Measurements from ENCODE around the gene CEP250. TPM values are rescaled to one million over a fixed set of nuclear protein-coding genes. Genes with fewer than 3 reads are reported as not detected.
"Not testable (repeated sequence)": the region's sequence is repeated elsewhere in the genome, so short reads cannot be mapped to it uniquely, and the experiment has no call there.

The CEP250 gene
- total and polyA plus RNA-seq, 12 donors = 4.8 to 18.8 (median 13.8) TPM

GRCh38 chr20:35448788-35449373, 6.5 kb upstream of the CEP250 start:
- Histone ChIP-seq H3K9me3 (no peaks in the 10 kb centered on the region), H3K27me3 (no peaks in the 10 kb centered on the region), H3K4me1 (peaks cover 0 to 7% (median under 1%) of the 10 kb centered on the region in 9 donors), H3K36me3 (no peaks in the 10 kb centered on the region), H3K4me3 (no peak overlapping the region), H3K27ac (no peak overlapping the region)
- ATAC-seq (no peak), DNase-seq (no peak)
- 93 to 95% methylated on average over 5 of the region's 5 CpGs for WGBS, 2 donors
- TF ChIP-seq, protein P1, sequence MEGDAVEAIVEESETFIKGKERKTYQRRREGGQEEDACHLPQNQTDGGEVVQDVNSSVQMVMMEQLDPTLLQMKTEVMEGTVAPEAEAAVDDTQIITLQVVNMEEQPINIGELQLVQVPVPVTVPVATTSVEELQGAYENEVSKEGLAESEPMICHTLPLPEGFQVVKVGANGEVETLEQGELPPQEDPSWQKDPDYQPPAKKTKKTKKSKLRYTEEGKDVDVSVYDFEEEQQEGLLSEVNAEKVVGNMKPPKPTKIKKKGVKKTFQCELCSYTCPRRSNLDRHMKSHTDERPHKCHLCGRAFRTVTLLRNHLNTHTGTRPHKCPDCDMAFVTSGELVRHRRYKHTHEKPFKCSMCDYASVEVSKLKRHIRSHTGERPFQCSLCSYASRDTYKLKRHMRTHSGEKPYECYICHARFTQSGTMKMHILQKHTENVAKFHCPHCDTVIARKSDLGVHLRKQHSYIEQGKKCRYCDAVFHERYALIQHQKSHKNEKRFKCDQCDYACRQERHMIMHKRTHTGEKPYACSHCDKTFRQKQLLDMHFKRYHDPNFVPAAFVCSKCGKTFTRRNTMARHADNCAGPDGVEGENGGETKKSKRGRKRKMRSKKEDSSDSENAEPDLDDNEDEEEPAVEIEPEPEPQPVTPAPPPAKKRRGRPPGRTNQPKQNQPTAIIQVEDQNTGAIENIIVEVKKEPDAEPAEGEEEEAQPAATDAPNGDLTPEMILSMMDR (IDR thresholded peaks at IDR 0.05) = no peak
- intact Hi-C loops (cut with DNase I) = loop anchor here in 3 of 10 donors (5.0 to 10.0 kb wide), 2 partner anchors 147 to 614 kb away; no protein-coding TSS in a partner anchor

DNA sequence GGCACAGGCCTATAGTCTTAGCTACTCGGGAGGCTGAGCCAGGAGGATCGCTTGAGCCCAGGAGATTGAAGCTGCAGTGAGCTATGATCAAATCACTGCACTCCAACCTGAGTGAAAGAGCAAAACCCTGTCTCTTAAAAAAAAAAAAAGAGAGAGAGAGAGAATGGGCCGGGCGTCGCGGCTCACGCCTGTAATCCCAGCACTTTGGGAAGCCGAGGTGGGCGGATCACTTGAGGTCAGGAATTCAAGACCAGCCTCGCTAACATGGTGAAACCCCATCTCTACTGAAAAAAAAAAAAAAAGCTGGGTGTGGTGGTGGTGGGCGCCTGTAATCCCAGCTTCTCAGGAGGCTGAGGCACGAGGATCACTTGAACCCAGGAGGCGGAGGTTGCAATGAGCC, 5.5 kb upstream of the CEP250 start:
- H3K27ac ChIP-seq, H3K4me3 ChIP-seq, ATAC-seq, H3K36me3 ChIP-seq, H3K9me3 ChIP-seq, H3K27me3 ChIP-seq, DNase-seq: not testable (repeated sequence)
- intact Hi-C loops (cut with DNase I) = loop anchor here in 3 of 10 donors (5.0 to 10.0 kb wide), 2 partner anchors 148 to 615 kb away; no protein-coding TSS in a partner anchor
- 86 to 92% methylated on average over 13 of the region's 13 CpGs for WGBS, 2 donors
- peaks cover 0 to 12% (median 5%) of the 10 kb centered on the region in 9 donors for H3K4me1 ChIP-seq

GRCh38 chr20:35451295-35451694, 4.1 kb upstream of the CEP250 start:
- Histone ChIP-seq H3K4me1 (peaks cover 0 to 19% (median 12%) of the 10 kb centered on the region in 9 donors), H3K4me3 (no peak overlapping the region), H3K36me3 (no peaks in the 10 kb centered on the region), H3K27ac (no peak overlapping the region), H3K9me3 (no peaks in the 10 kb centered on the region), H3K27me3 (no peaks in the 10 kb centered on the region)
- 88 to 89% methylated on average over 6 of the region's 6 CpGs for WGBS, 2 donors
- no peak for DNase-seq
- TF ChIP-seq, protein P1 (IDR thresholded peaks at IDR 0.05) = no peak
- intact Hi-C loops (cut with DNase I) = no loop called here
- no peak for ATAC-seq

DNA sequence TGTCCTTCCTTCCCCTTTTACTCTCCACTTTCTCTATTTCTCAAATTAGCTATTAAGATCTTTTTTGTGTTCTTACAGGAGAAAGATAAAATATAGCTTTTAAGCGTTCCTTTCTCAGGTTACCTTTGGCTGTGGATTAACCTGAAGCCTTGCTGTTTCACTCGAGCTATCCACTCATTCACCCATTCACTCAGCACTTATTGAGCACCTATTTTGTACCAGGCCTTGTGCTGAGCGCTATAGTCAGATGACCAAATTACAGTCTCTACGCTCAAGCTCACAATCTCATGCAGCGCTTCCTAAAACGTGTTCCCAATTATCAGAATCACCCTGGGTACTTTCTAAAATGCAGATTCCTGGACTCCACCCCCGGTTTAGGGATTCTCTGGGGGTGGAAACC, 1.8 kb upstream of the CEP250 start:
- Histone ChIP-seq H3K9me3 (no peaks in the 10 kb centered on the region), H3K36me3 (no peaks in the 10 kb centered on the region), H3K4me3 (peak overlapping the region in 2 of 10 donors; percentile 80 to 99), H3K4me1 (peaks cover 0 to 19% (median 12%) of the 10 kb centered on the region in 9 donors), H3K27me3 (no peaks in the 10 kb centered on the region), H3K27ac (no peak overlapping the region)
- WGBS, 2 donors = 92 to 94% methylated on average over 7 of the region's 7 CpGs
- intact Hi-C loops (cut with DNase I) = loop anchor here in 1 of 10 donors (2.0 kb wide), 1 partner anchor 45 kb away; no protein-coding TSS in a partner anchor
- TF ChIP-seq, protein P1 (IDR thresholded peaks at IDR 0.05) = no peak
- ATAC-seq = no peak
- no peak for DNase-seq

DNA sequence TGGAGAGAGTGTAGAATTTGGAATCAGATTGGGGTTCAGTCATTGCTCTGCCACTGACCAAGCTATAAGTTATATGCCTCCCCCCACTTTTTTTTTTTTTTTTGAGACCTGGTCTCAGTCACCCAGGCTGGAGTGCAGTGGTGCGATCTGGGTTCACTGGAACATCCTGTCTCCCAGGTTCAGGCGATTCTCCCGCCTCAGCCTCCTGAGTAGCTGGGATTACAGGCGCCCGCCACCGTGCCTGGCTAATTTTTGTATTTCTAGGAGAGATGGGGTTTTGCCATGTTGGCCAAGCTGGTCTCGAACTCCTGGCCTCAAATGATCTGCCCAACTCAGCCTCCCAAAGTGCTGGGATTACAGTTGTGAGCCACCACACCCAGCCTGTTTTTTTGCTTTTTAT, 1.3 kb downstream of the CEP250 start:
- DNase-seq; H3K4me3 ChIP-seq; H3K27me3 ChIP-seq; H3K27ac ChIP-seq; ATAC-seq; H3K9me3 ChIP-seq; intact Hi-C loops (cut with DNase I): not testable (repeated sequence)
- Histone ChIP-seq H3K4me1 (peaks cover 0 to 19% (median 12%) of the 10 kb centered on the region in 9 donors), H3K36me3 (peaks cover 0 to 21% (median 0%) of the 10 kb centered on the region in 9 donors)
- 98 to 99% methylated on average over 7 of the region's 7 CpGs for WGBS, 2 donors

DNA sequence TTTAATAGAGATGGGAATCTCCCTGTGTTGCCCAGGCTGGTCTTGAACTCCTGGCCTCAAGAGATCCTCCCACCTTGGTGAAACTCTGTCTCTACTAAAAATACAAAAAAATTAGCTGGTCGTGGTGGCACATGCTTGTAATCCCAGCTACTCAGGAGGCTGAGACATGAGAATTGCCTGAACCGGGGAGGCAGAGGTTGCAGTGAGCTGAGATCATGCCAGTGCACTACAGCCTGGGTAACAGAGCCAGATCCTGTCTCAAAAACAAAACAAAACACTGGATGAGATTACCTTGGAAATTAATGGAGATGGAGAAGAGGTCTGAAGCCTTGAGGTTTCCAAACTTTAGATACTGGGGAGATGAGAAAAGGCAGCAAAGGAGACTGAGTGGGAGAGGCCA, 2.1 kb downstream of the CEP250 start:
- H3K9me3 ChIP-seq; ATAC-seq; H3K27ac ChIP-seq; H3K27me3 ChIP-seq; H3K4me3 ChIP-seq; DNase-seq; intact Hi-C loops (cut with DNase I): not testable (repeated sequence)
- WGBS, 2 donors = 83 to 90% methylated on average over 2 of the region's 2 CpGs
- peaks cover 0 to 19% (median 12%) of the 10 kb centered on the region in 9 donors for H3K4me1 ChIP-seq
- H3K36me3 ChIP-seq = peaks cover 0 to 29% (median 4%) of the 10 kb centered on the region in 9 donors

Data from heart right ventricle (tissue), 16 donors.